HG02763 (cell line): ENCODE data around the gene CRTC3.
"Not testable (repeated sequence)": the region's sequence is repeated elsewhere in the genome, so short reads cannot be mapped to it uniquely, and the experiment has no call there.

Experiments used
- ATAC-seq: cut with Tn5 transposase; IDR thresholded peaks from one replicate; pipeline ENCODE4 v1.9.1; 2021; ENCODE audit warnings: mild to moderate bottlenecking, moderate library complexity; ENCODE audit not compliant: unreplicated experiment

Gene CRTC3

DNA sequence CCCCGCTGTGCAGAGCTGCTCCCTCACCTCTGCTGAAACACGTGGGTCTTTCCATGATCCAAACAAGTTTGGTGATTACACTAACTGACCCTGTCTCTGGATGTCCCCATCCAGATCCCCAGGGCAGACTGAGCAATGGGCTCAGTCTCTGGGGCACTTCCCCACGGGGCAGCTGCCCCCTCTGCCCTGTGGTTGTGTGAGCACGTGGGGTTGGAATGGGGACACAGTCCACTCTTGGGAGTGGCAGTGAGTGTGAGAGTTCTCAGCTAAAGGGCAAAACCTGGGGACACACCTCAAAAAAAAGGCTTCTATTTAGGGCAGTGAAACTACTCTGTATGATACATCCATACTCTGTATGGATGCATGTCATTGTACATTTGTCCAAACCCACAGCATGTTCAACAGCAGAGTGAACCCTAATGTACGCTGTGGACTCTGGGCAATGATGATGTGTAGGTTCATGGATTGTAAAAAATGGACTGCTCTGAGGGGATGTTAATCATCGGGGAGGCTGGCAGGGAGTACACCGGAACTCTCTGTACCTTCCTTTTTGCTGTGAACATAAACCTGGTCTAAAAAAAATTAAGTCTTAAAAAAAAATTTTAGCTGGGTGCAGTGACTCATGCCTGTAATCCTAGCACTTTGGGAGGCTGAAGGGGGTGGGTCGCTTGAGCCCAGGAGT is 137.5 kb downstream of the CRTC3 start:
- no peak for ATAC-seq

DNA sequence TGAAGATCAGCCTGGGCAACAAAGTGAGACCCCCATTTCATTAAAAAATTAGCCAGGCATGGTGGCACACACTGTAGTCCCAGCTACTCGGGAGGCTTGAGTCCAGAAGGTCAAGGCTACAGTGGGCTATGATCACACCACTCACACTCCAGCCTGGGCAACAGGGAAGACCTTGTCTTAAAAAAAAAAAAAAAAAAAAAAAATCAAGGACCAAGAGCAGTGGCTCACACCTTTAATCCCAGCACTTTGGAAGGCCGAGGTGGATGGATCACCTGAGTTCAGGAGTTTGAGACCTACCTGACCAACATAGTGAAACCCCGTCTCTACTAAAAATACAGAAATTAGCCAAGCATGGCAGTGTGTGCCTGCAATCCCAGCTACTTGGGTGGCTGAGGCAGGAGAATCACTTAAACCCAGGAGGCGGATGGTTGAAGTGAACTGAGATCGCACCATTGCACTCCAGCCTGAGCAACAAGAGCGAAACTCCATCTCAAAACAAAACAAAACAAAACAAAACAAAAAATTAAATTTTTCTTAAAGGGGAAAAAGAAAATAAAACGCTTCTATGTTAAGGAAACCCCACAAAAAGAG is 138.1 kb downstream of the CRTC3 start:
- not testable (repeated sequence) for ATAC-seq

DNA sequence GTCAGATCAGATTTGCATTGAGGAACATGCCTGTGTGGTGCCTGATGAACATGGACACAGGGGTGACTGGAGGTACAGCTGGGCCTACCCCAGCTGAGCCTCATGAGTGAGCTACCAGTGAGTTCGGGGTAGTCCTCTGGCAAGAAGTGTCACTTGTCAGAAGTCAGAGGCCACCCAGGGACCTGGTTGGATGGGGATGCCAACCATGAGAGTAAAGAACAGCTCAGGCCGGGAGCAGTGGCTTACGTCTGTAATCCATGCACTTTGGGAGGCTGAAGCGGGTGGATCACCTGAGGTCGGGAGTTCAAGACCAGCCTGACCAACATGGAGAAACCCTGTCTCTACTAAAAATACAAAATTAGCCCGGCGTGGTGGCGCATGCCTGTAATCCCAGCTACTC is 140.9 kb downstream of the CRTC3 start:
- ATAC-seq, result not testable (repeated sequence)

DNA sequence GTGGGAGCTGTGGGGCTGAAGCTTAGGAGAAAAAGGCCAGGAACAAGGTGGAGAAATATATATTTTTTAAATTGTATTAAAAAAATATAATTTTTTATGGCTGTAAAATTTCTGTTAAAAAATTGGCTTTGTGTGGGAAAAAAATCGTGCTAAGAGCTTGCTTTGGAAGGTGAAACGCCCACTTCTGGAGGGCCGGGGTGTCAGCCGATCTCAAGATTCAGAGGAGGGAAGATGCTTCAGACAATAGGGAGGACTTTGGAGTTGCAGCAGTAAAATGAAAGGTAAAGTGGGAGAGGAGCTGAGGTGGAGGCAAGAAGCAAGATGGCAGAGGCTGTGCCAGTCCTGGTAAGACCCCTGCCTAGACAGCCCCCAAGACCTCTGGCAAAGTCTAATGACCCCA is 141.5 kb downstream of the CRTC3 start:
- no peak for ATAC-seq

DNA sequence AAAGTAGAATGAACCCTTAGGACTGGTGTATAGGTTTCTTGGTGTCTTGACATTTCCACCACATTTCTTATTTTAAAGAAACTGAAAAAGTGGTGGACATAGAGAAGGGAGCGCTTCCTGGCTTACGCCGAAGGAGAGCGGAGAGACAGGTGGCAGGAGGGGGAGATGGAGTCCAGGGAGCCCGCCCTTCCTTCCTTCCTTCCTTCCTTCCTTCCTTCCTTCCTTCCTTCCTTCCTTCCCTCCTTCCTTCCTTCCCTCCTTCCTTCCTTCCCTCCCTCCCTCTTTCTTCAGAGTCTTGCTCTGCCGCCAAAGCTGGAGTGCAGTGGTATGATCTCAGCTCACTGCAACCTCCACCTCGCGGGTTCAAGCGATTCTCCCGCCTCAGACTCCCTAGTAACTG is 143.6 kb downstream of the CRTC3 start:
- not testable (repeated sequence) for ATAC-seq

DNA sequence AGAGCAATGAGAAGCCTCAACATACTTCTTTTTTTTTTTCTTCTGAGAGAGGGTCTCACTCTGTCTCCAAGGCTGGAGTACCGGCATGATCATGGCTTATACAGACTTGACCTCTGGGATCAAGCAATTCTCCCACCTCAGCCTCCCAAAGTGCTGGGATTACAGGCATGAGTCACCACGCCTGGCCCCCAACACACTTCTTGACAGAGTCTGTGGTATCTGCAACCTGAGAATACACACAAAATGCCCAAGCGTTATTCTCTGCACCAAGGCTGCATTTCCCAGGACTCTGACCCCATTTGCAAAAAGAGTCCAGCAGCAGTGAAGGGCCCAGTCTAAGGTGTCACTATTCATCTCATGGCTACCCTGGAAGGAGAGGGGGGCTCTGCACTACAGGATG is 144.8 kb downstream of the CRTC3 start:
- ATAC-seq, result no peak

DNA sequence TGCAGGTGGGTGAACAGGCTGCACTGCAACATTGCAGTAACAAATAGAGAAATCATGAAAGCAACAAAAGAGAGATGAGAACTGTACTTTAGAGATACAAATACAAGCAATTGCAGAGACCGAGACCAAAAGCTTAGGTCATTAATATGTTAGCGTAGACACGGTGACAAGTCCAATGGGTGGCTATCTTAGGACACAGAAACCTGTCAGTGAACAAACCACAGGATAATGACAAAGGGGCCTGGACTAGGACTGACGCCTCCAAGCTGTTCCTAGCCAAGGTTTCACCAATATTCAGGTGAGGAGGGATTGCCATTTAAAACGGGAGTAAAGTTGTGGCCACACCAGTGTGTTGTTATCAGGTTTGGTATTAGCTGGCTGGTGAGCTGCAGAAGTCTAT is 145.7 kb downstream of the CRTC3 start:
- ATAC-seq, result no peak

DNA sequence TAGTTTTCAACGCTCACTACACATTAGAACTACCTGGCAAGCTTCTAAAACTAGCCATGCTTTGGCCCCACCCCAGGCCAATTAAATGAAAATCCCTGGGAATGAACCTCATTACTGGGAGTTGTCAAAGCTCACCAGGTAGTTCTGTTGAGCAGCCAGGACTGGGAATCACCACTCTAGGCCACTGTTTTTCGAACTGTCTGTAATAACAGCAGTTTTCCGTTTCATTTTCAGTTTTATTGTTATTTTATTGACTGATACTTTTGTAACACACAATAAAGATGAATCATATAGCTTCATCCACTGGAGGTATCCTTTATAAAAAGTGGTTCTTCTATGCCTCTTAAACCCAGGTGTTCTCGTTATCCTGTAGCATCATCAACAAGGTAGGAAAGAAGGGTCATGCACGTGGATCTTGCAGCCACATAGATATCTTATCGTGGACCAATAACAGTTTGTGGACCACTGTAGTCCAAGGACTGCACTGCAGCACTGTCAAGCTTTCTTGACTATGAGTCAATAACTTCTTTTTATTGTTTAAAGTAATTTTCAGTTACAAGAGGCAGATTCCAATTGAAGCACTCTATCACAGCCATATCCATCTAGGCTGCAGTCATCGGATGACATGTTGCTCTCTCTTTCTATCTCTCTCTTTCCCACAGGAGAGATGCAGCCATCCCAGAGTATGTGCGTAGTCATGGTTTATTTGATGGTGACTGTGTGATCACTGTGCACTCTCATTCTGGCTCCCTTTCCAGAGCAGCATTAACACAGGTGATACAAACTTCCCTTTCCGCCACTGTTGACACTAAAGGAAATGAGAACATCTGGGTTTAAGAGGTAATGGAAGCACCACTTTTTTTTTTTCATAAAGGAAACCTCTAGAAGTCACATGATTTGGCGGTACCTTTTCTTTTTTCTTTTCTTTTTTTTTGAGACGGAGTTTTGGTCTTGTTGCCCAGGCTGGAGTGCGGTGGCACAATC is 148.4 kb downstream of the CRTC3 start:
- no peak for ATAC-seq

DNA sequence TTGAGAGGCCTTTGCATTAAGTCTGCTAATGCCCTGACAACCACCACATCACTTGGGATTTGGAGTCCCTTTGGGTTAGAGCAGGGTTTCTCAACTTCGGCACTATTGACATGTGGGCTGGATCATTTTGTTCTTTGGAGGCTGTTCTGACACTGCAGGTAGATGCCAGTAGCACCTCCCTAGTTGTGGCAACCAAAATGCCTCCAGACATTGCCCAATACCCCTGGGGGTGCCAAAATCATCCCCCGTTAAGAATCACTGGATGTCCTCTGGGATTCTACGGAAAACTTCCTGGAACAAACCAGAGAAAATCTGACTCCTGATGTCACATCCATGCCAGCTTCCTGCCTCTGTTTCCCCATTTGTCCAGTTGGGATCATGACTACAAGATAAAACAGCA is 150.2 kb downstream of the CRTC3 start:
- no peak for ATAC-seq

DNA sequence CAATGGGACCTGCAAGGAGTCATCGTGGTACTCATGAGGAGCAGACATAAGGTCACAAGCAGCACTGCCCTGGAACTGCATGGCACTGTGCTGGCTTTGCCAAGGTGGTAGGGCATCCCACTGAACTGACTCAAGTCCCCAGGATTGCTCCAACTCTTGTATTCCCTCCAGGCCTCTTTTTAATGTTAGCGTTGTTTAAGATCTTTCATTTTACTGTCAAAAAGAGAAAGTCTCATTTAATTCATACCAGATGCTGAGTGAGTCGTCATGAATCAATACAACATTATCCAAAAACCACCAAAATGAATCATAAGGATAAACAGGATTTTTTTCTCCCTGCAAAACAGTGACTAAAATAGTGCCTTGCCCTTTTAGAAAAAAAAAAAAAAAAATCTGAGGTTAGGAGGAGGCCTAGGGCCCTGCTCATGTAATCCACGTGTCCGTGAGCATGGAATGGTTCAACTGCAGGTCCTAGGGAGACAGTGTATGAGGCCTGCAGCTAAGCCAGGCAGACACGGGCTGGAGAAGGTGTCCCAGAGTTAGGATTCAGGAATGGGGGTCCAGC is 150.7 kb downstream of the CRTC3 start:
- no peak for ATAC-seq

DNA sequence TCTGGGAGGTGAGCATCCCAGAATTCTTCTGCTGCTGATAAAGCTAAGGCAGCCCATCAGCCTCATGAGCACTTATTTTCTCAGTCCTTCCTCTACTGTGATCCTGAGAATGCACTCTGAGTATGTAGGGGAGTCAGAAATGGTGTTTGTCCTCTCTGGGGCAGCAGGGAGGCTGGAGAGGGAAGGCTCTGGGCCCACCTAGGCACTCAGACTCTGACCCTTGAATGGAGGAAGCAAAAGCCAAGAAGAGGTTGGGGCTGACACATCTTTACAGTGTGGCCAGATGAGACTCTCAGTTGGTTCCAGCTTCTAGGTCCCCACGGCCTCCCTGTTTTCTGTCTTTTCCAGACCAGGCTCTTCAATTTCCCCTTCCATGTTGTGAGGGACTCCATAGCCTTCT is 151.3 kb downstream of the CRTC3 start:
- no peak for ATAC-seq

DNA sequence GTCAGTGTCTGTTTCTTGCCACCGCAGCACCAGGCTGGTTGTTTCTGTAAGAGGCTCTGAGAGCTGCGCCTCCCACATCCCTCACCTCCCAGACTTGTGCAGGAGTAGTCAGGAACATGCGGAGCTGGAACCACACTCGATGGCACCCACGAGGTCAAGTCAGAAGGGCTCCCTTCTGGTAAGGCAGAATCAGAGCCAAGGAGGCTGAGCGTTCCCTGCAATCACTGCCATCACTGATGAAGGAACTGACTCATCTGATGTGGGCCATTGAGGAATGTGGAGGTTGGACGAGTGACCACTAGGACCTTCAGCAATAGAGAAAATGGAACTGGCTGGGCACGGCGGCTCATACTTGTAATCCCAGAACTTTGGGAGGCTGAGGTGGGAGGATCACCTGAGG is 151.8 kb downstream of the CRTC3 start:
- ATAC-seq, result no peak

DNA sequence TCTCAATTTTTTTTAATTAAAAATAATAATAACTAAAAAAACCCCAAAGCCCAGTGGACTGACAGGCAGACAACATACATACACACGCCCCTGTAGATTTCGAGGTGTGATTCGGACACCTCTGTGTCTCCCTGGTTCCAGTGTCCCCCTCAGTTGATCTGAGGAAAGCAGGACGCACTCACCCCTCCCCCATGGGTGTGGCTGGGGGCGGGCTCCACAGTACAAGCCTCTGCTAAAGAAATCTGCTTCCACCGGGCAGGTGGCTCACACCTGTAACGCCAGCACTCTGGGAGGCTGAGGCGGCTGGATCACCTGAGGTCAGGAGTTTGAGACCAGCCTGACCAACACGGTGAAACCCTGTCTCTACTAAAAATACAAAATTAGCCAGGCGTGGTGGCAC is 153.6 kb downstream of the CRTC3 start:
- no peak for ATAC-seq

DNA sequence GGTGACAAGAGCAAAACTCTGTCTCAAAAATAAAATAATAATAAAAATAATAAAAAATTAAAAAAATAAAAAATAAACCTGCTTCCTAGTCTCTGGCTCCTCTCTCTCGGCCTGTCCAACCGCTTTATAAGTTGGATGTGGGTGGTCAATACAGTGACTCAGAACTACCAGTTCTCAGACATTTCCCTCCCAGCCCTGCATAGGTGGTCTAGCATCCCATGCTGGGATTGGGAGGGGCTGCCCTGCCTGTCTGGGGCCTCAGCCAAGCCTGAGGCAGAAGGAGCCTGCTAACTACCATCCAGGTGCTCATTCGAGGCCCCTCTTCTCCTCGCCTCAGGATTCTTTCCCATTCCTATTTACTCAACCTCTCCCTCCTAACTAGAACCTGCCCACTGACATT is 154.2 kb downstream of the CRTC3 start:
- no peak for ATAC-seq

DNA sequence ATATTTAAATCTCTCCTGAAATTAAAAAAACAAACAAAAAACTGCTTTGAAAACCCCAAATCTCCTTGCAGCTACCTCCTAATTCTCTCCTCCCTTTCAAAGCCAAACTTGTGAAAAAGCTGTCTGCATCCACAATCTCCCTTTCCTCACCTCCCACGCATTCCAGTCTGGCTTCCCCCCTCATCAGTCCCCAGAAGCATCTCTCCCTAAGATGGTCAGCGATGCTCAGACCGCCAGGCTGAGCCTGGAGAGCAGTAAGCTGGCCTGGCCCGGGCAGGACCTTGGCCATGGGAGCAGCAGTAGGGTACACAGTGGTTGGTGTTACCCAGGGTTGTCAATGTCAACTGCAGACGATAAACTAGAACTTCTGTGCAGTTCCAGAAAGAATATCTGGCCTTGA is 154.6 kb downstream of the CRTC3 start:
- no peak for ATAC-seq

DNA sequence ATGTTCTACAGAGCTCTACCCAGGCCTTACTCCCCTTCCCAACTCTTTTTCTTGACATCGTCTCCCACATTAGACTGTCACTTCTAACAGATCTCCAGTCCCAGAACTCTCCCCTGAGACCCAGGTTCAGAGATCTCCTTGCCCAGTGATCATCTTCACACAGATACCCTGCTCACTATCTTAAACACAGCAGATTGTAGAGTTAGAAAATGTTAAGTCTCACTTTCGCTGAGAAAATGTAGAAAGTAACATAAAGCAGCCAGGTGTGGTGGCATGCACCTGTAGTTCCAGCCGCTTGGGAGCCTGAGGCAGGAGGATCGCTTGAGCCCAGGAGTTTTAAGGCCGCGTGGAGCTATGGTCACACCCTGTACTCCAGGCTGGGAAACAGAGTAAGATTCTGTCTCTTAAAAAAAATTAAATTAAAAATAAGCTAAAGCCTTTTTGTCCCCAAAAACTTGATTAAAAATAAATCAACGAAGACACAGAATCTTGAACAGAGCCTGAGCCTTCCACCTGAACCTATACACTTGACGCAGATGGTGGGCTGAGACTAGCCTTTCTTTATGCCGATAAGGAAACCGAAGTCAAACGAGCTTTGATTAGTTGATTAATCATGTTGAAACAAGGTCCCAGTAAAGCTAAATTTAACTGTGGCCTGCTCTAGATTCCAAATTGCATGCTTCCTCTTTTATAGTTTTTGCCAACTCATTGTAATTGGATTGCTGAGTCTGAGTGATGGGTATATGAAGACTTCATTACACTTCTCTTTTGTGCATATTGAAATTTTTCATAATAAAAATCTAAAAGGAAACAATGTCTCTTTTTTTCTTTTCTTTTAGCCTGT is 156.1 kb downstream of the CRTC3 start:
- ATAC-seq, result peak; percentile 12

DNA sequence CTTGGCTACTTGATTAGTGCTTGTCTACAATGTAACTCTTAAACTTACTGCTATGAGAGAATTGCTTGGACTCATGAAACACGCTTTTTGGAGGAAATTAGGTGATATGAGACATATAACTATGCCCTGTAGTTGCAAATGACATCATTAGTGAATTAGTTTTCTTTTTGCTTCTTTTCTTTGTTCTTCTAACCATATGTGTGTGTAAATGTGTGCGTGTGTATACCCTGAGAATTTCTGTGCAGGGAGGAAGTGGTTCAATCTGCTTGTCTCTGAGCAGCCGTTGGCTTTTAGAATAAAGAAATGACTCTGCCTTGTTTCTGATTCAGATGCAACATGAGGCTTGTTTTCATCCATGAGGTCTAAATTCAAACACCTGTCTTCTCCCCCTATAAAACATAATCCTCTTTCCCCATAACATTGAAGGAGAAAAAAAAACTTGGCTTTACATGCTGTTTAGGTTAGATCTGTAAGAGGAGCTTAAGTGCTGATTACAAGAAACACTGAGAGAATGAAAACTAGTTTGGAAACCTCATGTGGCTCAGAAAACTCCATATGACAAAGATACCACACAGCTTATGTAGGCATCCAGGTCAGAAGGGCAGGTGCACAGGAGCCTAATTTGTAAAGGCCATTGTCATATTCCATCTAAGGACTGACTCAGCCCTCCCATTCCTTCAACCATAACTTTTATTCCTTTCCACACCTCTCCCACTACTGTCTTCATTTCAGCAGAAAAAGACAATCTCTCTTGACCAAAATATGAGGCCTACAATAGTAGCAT is 156.9 kb downstream of the CRTC3 start:
- peak; percentile 59 for ATAC-seq

DNA sequence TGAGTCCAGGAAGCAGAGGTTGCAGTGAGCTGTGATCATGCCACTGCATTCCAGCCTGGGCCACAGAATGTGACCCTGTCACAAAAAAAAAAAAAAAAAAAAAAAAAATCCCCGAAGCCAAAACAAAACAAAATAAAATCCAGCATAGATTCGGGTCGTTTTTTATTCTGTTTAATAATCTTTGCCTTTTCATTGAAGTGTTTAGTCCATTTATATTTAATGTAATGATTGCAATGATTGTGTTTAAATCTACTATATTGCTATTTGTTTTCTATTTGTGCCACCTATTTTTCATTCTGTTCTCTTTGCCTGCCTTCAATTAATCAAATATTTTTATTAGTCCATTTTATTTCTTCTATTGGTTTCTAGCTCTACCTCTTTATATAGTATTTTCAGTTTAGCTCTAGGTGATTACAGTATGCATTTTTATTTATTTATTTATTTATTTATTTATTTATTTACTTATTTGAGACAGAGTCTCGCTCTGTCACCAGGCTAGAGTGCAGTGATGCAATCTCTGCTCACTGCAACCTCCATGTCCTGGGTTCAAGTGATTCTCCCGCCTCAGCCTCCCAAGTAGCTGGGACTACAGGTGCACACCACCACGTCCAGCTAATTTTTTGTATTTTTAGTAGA is 159.7 kb downstream of the CRTC3 start:
- ATAC-seq, result not testable (repeated sequence)

DNA sequence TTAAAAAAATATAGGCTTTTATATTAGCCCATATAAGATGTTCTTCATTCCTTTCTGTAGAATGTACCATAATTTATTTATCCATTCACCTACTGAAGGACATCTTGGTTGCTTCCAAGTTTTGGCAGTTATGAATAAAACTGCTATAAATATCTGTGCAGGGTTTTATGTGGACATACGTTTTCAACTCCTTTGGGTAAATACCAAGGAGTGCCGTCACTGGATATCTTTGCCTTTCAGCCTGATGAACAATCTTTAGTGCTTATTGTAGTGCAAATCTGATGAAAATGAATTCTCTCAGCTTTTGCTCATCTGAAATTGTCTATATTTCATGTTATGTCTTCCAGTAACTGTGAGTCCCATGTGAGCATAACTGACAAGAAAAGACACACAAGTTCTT is 160.9 kb downstream of the CRTC3 start:
- ATAC-seq, result no peak
